ENCODE results near the gene IFT81.

DNA sequence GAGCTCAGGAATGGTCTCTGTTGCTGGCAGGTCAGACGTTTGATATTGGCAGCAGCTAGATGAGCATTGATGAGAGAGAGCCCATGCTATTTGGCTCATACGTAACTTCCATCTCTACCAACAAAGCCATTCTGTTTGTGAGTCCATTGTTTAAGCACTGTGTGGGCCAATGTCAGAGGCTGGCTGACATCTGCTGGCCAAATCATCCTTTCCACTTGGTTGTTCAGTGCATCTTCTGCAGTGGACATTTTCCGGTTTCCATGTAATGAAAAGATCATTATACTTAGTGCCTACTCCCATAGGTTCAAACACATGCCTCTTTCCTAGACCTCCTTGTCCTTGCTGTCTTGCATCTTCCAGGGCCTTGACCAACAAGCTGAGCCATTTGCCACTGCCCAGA, 59.2 kb downstream of the IFT81 start:
- TF ChIP-seq ETV6 (CRISPR knock-in tag; conservative IDR thresholded peaks at IDR 0.05), result no peak
- no peak for TF ChIP-seq NCOA1 (CRISPR knock-in tag; IDR thresholded peaks at IDR 0.05)
- TF ChIP-seq POLR2A (IDR thresholded peaks at IDR 0.05; ENCODE audit: insufficient read depth in 1 of 2, low read depth in 2 of 2, low read length in 2 of 2), result no peak
- TF ChIP-seq EP300 (IDR thresholded peaks at IDR 0.05; ENCODE audit: low read depth in 2 of 2, low read length in 2 of 2), result no peak
- TF ChIP-seq EP300 (CRISPR knock-in tag; IDR thresholded peaks at IDR 0.05; ENCODE audit: borderline replicate concordance), result no peak
- TF ChIP-seq, protein P1, sequence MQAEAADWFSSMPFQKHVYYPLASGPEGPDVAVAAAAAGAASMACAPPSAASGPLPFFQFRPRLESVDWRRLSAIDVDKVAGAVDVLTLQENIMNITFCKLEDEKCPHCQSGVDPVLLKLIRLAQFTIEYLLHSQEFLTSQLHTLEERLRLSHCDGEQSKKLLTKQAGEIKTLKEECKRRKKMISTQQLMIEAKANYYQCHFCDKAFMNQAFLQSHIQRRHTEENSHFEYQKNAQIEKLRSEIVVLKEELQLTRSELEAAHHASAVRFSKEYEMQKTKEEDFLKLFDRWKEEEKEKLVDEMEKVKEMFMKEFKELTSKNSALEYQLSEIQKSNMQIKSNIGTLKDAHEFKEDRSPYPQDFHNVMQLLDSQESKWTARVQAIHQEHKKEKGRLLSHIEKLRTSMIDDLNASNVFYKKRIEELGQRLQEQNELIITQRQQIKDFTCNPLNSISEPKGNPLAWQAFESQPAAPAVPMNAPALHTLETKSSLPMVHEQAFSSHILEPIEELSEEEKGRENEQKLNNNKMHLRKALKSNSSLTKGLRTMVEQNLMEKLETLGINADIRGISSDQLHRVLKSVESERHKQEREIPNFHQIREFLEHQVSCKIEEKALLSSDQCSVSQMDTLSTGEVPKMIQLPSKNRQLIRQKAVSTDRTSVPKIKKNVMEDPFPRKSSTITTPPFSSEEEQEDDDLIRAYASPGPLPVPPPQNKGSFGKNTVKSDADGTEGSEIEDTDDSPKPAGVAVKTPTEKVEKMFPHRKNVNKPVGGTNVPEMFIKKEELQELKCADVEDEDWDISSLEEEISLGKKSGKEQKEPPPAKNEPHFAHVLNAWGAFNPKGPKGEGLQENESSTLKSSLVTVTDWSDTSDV (CRISPR knock-in tag; IDR thresholded peaks at IDR 0.05), result no peak
- TF ChIP-seq, protein P2, sequence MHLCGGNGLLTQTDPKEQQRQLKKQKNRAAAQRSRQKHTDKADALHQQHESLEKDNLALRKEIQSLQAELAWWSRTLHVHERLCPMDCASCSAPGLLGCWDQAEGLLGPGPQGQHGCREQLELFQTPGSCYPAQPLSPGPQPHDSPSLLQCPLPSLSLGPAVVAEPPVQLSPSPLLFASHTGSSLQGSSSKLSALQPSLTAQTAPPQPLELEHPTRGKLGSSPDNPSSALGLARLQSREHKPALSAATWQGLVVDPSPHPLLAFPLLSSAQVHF (CRISPR knock-in tag; IDR thresholded peaks at IDR 0.05), result no peak
- no peak for TF ChIP-seq ZNF441 (CRISPR knock-in tag; IDR thresholded peaks at IDR 0.05; ENCODE audit: borderline replicate concordance)
- TF ChIP-seq, protein P3, sequence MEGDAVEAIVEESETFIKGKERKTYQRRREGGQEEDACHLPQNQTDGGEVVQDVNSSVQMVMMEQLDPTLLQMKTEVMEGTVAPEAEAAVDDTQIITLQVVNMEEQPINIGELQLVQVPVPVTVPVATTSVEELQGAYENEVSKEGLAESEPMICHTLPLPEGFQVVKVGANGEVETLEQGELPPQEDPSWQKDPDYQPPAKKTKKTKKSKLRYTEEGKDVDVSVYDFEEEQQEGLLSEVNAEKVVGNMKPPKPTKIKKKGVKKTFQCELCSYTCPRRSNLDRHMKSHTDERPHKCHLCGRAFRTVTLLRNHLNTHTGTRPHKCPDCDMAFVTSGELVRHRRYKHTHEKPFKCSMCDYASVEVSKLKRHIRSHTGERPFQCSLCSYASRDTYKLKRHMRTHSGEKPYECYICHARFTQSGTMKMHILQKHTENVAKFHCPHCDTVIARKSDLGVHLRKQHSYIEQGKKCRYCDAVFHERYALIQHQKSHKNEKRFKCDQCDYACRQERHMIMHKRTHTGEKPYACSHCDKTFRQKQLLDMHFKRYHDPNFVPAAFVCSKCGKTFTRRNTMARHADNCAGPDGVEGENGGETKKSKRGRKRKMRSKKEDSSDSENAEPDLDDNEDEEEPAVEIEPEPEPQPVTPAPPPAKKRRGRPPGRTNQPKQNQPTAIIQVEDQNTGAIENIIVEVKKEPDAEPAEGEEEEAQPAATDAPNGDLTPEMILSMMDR (CRISPR knock-in tag; IDR thresholded peaks at IDR 0.05), result peak; percentile 46
- TF ChIP-seq KDM1A (CRISPR knock-in tag; IDR thresholded peaks at IDR 0.05), result no peak

Data from HepG2 (cell line).